GM12874 (cell line): ENCODE data around the gene BRAT1.

Experiments
- CTCF ChIP-seq: IDR thresholded peaks from 2 replicates; pipeline ENCODE4 v1.5.1; 2011; ENCODE audit warnings: low read depth, mild to moderate bottlenecking, control low read depth, low read length, moderate library complexity; ENCODE audit not compliant: insufficient read depth

The BRAT1 gene

GRCh38 chr7:2499719-2500430 is 55.4 kb downstream of the BRAT1 start:
- no peak for TF ChIP-seq CTCF

- TF ChIP-seq CTCF = no peak
Measured at GRCh38 chr7:2499181-2499580, 56.1 kb downstream of the BRAT1 start.

- no peak for TF ChIP-seq CTCF
Measured at GRCh38 chr7:2498708-2499107, 56.6 kb downstream of the BRAT1 start.

GRCh38 chr7:2497500-2498336 is 57.6 kb downstream of the BRAT1 start:
- no peak for TF ChIP-seq CTCF

GRCh38 chr7:2497065-2497464 is 58.3 kb downstream of the BRAT1 start:
- no peak for TF ChIP-seq CTCF

GRCh38 chr7:2496375-2496774 is 58.9 kb downstream of the BRAT1 start:
- TF ChIP-seq CTCF = no peak

GRCh38 chr7:2495418-2496299 is 59.7 kb downstream of the BRAT1 start:
- TF ChIP-seq CTCF = no peak
